GM12875 (cell line): ENCODE data around the gene OLFM3.
A peak's percentile ranks its signal among the peaks of the same experiment; 100 is the strongest.

Experiments
- H3K4me3 ChIP-seq: one replicate; pipeline ENCODE4 v1.5.1; 2011; ENCODE audit warnings: low read depth, low read length, control low read depth
- CTCF ChIP-seq: IDR thresholded peaks from 2 replicates; pipeline ENCODE4 v1.5.1; 2011; ENCODE audit warnings: low read depth, mild to moderate bottlenecking, control low read depth, inconsistent platforms, low read length, moderate library complexity, borderline replicate concordance; ENCODE audit not compliant: insufficient read depth

Gene OLFM3

DNA sequence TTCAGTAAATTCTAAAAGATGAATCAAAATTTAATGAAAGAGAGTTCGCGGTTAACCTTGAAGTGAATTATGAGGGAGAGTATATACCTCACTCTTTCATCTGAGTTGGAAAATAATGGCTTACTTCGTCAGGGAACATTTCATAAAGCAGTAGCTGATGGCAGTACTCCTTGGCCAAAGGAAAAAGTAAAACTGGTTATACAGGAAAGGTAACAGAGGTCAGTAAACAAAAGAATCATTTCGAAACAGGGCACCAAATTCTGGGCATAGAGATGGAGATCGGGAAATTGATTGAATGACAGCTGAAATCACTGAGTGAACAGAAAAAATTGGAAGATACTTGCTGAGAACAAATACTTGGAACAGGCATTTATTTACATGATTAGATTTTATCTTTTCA is 199.0 kb downstream of the OLFM3 start:
- TF ChIP-seq CTCF, result no peak
- H3K4me3 ChIP-seq, result no peak overlapping the region

GRCh38 chr1:101781201-101781831 is 215.4 kb downstream of the OLFM3 start:
- no peak for TF ChIP-seq CTCF
- H3K4me3 ChIP-seq, result no peak overlapping the region

DNA sequence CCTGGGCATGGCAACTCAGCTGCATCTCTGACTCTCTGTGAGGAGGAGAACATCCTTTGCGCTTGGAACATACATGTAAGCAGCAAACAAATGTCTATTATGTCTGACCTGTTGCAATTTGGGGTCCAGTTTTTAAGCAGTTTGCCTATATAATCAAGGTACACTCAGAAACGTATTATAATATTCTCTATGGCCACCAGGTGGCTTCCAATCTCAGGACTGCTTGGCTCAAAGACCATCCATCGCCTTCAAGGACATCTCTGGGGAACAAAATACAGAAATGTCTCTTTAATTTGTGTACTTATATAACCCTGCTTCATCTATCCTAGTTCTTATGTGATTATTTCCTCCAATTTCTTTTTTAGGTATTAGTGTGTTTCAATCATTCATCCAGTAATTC is 227.2 kb downstream of the OLFM3 start:
- peak; percentile 36; the same call in 1 of the 2 replicates for TF ChIP-seq CTCF

DNA sequence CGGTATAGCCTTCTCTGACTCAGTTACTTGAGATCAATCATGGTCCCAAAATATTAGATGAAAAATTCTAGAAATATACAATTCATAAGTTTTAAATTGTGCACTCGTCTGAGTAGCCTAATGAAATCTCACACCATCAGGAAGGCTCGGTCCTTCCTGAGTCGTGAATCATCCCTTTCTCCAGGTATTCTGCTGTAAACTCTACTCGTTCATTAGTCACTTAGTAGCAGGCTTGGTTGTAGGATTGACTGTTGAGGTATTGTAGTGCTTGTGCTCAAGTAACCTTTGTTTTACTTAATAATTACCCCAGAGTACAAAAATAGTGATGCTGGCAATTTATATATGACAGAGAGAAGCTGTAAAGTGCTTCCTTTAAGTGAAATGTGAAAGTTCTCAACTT is 238.7 kb downstream of the OLFM3 start:
- no peak for TF ChIP-seq CTCF
- H3K4me3 ChIP-seq, result no peak overlapping the region

More for the DNA sequence above, 227.2 kb downstream of the OLFM3 start:
- no peak overlapping the region for H3K4me3 ChIP-seq

GRCh38 chr1:101756411-101756810 is 240.3 kb downstream of the OLFM3 start:
- TF ChIP-seq CTCF, result no peak

More at GRCh38 chr1:101756411-101756810, 240.3 kb downstream of the OLFM3 start:
- H3K4me3 ChIP-seq, result no peak overlapping the region
